D721Med (cell line): ENCODE measurements around the gene CD40.

ENCODE experiments used
- DNase-seq: peaks from one replicate; pipeline ENCODE4 v3.0.0; 2011; ENCODE audit warnings: low spot score; ENCODE audit not compliant: insufficient read length
- FAIRE-seq: peaks from 2 replicates; lab custom pipeline; 2011; peaks lifted over from hg19 to GRCh38; lab: Jason Lieb, UNC
- TF ChIP-seq, protein P1 (sequence below): IDR thresholded peaks from 2 replicates; pipeline ENCODE4 v1.5.1; 2012; ENCODE audit warnings: mild to moderate bottlenecking, control low read depth; ENCODE audit not compliant: insufficient read depth; ENCODE audit errors: missing control alignments

Gene CD40

DNA sequence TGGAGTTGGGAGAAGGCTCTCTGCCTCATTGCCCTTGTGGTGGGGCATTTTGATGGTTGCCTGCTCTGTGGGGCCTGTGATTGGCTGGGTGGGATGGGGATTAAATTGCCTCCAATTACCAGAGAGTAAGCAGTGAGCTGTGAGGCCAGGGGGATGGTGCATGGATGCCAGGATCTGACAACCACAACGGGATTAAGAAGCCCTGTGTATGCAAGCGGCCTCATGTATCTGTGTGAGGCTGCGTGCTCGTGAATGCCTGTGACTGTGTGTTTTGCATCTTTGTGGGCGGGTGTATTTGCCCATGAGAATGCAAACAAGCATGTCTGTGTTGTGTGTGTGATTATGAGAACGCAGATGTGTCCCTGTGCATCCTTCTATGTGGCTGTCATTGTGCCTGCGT lies 46.1 kb downstream of the CD40 start:
- DNase-seq (peak; percentile 80), FAIRE-seq (no peak)
- TF ChIP-seq, protein P1, sequence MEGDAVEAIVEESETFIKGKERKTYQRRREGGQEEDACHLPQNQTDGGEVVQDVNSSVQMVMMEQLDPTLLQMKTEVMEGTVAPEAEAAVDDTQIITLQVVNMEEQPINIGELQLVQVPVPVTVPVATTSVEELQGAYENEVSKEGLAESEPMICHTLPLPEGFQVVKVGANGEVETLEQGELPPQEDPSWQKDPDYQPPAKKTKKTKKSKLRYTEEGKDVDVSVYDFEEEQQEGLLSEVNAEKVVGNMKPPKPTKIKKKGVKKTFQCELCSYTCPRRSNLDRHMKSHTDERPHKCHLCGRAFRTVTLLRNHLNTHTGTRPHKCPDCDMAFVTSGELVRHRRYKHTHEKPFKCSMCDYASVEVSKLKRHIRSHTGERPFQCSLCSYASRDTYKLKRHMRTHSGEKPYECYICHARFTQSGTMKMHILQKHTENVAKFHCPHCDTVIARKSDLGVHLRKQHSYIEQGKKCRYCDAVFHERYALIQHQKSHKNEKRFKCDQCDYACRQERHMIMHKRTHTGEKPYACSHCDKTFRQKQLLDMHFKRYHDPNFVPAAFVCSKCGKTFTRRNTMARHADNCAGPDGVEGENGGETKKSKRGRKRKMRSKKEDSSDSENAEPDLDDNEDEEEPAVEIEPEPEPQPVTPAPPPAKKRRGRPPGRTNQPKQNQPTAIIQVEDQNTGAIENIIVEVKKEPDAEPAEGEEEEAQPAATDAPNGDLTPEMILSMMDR: no peak

DNA sequence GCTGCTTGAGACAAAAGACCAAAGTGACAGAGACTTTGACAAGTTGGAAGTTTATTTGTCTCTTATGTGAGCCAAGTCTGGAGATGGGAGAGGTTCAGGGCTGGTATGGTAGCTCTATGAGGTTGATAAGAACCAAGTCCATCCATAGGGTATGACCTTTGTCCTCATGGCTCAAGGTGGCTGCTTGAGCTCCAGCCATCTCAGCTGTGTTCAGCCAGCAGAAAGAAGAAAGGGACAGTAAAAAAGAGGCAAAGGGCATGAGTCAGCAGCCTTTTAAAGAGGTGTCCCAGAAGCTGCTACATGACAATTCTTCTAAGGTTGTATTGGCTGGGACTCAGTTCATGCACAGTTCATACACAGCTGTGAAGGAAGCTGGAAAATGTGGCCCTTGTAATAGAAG lies 49.0 kb downstream of the CD40 start:
- TF ChIP-seq, protein P1: no peak
- FAIRE-seq (no peak), DNase-seq (no peak)

DNA sequence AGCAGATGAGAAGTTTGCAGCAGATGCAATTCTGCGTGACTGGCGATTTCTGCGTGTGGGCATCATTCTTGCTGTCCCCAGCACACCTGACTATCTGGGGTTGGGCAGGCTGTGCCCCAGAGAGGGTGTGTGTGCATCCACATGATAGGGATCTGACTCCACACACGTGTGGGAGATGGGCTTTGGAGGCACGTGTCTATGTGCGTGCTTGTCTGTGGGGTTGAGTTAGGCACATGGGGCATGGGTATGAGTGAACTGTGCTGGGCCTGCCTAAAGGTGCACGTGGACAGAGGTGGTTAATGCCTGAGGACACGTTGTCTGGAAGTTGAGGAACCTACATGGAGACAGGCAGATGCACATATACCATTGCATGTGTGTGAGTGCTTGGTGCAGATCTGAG lies 50.3 kb downstream of the CD40 start:
- TF ChIP-seq, protein P1: no peak
- no peak for FAIRE-seq
- DNase-seq: no peak

DNA sequence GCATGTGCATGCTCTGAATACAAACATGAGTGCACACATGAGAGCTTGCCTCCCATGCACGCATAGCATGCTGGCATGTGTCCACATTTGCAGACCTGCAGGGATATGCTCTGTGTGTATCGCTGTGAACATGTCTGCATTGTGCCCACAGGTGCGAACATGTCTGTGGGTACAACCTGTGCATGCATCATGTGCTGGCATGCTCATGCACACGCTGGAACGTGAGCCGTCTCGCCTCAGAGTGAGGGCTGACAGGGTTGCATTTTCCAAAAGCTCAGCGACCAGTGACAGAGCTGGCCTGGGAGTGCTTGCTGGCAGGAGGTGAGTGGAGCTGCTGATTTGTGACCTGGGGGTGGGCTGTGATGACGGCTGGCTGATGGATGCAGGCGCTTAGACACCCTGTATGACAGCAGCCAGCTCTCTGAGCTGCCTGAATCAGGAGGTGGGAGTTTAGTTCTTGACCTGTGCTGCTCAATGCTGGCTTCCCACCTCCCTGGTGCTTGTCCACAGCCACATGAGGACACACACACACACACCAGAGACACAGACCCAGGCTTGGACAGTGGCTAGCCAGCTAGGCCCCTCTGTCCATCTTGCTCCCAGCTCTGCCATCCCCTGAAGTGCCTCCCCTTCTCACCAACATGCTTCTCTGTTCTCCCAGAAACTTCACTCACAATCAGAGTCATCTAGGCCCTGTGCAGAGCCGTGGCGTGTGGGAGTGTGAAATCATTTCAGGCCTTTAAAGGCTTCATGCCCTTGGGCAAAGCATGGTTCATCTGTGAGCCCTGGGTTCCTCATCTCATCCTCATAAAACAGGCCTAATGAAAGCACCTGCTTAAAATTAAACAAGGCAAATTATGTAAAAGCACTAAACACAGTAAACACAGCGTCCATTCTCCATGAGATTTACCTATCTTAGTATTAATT lies 51.4 kb downstream of the CD40 start:
- FAIRE-seq: no peak
- DNase-seq: no peak
- TF ChIP-seq, protein P1: no peak

DNA sequence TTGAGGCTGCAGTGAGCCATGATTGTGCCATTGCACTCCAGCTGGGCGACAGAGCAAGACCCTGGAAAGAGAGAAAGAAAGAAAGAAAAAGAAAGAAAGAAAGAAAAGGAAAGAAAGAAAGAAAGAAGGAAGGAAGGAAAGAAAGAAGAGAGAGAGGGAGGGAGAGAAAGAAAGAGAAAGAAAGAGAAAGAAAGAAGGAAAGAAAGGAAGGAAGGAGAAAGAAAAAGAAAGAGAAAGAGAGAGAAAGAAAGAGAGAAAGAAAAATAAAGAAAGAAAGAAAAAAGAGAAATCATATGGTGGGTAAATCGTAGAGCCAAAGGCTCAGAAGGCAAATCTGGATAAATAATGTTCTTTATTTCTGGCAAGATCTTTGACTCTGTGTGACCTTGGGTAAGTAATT lies 53.4 kb downstream of the CD40 start:
- FAIRE-seq (no peak), DNase-seq (no peak)
- TF ChIP-seq, protein P1: no peak

DNA sequence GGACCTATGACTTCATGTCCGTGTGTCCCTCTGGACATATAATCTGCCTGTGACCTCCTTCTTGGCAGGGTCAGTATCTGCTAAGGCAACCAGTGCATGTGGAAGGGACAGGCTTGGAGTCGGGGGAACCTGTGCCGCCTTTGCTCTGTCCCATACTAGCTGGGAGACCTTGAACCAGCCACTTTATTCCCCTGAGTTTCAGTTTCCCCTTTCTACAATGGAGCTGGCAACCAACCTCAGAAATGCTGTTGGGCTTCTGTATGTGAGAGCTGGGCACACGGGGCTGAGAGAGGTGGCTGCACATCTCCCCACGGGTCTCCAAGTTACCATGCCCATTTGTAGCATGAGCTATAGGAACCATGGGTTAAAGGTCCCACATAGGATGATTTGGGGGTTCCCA lies 53.8 kb downstream of the CD40 start:
- DNase-seq (no peak), FAIRE-seq (no peak)
- TF ChIP-seq, protein P1: no peak

DNA sequence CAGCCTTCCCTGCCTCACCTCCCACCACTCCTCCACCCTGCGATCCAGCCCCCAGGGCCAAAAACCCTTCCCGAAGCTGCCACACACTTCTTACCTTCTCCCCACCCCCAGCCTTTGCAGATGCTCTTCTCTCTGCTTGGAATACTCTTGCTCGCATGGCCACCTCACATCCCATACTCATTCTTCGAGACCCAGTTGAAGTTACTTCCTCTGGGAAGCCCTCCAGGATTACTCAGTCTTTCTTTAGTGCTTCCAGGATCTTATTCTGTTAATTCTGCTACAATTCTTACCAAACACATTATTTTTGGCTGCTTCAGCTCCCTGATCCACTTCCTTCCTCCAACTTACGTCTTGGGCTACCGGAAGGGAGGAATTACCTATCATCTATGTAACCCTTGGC lies 54.3 kb downstream of the CD40 start:
- TF ChIP-seq, protein P1: no peak
- DNase-seq: no peak
- FAIRE-seq: no peak
